OCI-LY1 (cell line): ENCODE measurements around the gene RMC1.

Experiments
- H2AFZ ChIP-seq: fragments of 200-600 bp; sonication (generic), shearing (Covaris generic); 2 replicates; pipeline ENCODE4 v1.6.0; 2014; ENCODE audit warnings: antibody characterized with exemption, mild to moderate bottlenecking, low read length
- H3F3A ChIP-seq: fragments of 200-600 bp; sonication (generic), shearing (Covaris generic); 2 replicates; pipeline ENCODE4 v1.6.0; 2014; ENCODE audit warnings: mild to moderate bottlenecking, antibody characterized with exemption, low read length, moderate library complexity; ENCODE audit not compliant: insufficient read depth
- H3K27ac ChIP-seq: fragments of 200-600 bp; sonication (generic); 2 replicates; pipeline ENCODE4 v1.5.1; 2014; ENCODE audit warnings: low read length, mixed run types, mild to moderate bottlenecking, low read depth; ENCODE audit not compliant: poor library complexity, severe bottlenecking
- H3K27me3 ChIP-seq: fragments of 200-600 bp; sonication (generic); 2 replicates; pipeline ENCODE4 v1.6.0; 2014; ENCODE audit warnings: antibody characterized with exemption, mild to moderate bottlenecking, low read length, moderate library complexity; ENCODE audit not compliant: insufficient read depth
- H3K36me3 ChIP-seq: fragments of 200-600 bp; sonication (generic); 2 replicates; pipeline ENCODE4 v1.6.1; 2014; ENCODE audit warnings: mild to moderate bottlenecking, antibody characterized with exemption, low read length, moderate library complexity, mixed read lengths; ENCODE audit not compliant: insufficient read depth
- H3K4me1 ChIP-seq: fragments of 200-600 bp; sonication (generic); 2 replicates; pipeline ENCODE4 v1.5.1; 2014; ENCODE audit warnings: mild to moderate bottlenecking, low read length, moderate library complexity; ENCODE audit not compliant: insufficient read depth, severe bottlenecking
- H3K4me2 ChIP-seq: fragments of 200-600 bp; sonication (generic), shearing (Covaris generic); 2 replicates; pipeline ENCODE4 v1.6.1; 2014; ENCODE audit warnings: low read length
- H3K4me3 ChIP-seq: fragments of 200-600 bp; sonication (generic); 2 replicates; pipeline ENCODE4 v1.5.1; 2014; ENCODE audit warnings: low read length, low read depth, mild to moderate bottlenecking, mixed read lengths; ENCODE audit not compliant: poor library complexity, severe bottlenecking
- H3K79me2 ChIP-seq: fragments of 200-600 bp; shearing (Covaris generic); 2 replicates; pipeline ENCODE4 v1.6.1; 2016; ENCODE audit warnings: mixed run types, low read length, mixed read lengths; ENCODE audit not compliant: insufficient read depth
- H3K9ac ChIP-seq: fragments of 200-600 bp; sonication (generic), shearing (Covaris generic); 2 replicates; pipeline ENCODE4 v1.6.1; 2014; ENCODE audit warnings: mild to moderate bottlenecking, low read length, mixed read lengths
- H3K9me2 ChIP-seq: fragments of 200-600 bp; sonication (generic), shearing (Covaris generic); 2 replicates; pipeline ENCODE4 v1.6.1; 2014; ENCODE audit warnings: low read depth, mild to moderate bottlenecking, low read length, mixed read lengths
- H3K9me3 ChIP-seq: fragments of 200-600 bp; shearing (Covaris generic); 2 replicates; pipeline ENCODE4 v1.6.1; 2014; ENCODE audit warnings: low read length, mixed read lengths
- H4K20me1 ChIP-seq: fragments of 200-600 bp; sonication (generic), shearing (Covaris generic); 2 replicates; pipeline ENCODE4 v1.6.0; 2016; ENCODE audit warnings: mild to moderate bottlenecking, low read length; ENCODE audit not compliant: insufficient read depth
- EZH2 ChIP-seq: fragments of 200-600 bp; sonication (generic), shearing (Covaris generic); IDR thresholded peaks from 2 replicates; pipeline ENCODE4 v1.8.0; 2017; ENCODE audit warnings: borderline replicate concordance, mixed run types, mild to moderate bottlenecking, antibody characterized with exemption, low read length, moderate library complexity, mixed read lengths
- TF ChIP-seq, protein P1 (sequence below): fragments of 200-600 bp; sonication (generic), shearing (Covaris generic); IDR thresholded peaks from 2 replicates; pipeline ENCODE4 v1.5.1; 2017; ENCODE audit warnings: mild to moderate bottlenecking, antibody characterized with exemption, low read length, moderate library complexity, mixed read lengths

The RMC1 gene

DNA sequence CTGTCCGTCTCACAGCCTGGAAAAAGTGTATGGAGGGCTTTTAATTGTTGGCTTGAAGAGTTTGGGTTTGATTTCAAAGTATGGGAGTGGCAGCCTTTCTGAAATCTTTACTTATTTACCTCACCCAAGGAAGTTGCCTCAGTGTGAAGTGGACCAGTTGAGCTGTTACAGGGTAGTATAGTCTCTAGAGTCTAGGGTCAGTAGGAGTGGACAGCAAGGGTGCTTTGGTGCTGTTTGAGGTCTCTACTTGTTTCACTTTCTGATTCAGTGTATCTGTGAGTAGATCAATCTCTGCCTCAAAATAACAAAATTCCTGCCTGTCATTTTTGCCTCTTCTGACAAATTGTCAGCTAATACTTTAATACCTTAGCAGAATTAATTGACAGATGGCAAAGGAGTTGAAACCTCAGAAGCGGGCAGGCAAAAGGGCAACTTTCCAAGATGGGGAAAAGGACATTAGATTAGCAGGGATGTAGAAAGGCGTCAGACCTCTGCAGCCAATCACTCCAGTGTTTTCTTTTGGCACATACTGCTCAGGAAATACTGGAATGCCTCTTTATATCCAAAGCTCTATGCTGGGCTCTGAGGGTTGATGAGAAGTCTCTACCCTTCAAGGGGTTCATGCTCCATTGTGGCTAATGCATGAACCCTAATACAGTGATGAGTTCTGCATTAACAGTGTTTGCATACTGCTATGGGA lies 44.3 kb upstream of the RMC1 start:
- no peak overlapping the region for H3K4me2 ChIP-seq
- no peaks in the 10 kb centered on the region for H3F3A ChIP-seq
- no peaks in the 10 kb centered on the region for H3K27me3 ChIP-seq
- H3K9ac ChIP-seq = no peak overlapping the region
- no peak overlapping the region for H3K27ac ChIP-seq
- no peaks in the 10 kb centered on the region for H3K9me2 ChIP-seq
- TF ChIP-seq, protein P1, sequence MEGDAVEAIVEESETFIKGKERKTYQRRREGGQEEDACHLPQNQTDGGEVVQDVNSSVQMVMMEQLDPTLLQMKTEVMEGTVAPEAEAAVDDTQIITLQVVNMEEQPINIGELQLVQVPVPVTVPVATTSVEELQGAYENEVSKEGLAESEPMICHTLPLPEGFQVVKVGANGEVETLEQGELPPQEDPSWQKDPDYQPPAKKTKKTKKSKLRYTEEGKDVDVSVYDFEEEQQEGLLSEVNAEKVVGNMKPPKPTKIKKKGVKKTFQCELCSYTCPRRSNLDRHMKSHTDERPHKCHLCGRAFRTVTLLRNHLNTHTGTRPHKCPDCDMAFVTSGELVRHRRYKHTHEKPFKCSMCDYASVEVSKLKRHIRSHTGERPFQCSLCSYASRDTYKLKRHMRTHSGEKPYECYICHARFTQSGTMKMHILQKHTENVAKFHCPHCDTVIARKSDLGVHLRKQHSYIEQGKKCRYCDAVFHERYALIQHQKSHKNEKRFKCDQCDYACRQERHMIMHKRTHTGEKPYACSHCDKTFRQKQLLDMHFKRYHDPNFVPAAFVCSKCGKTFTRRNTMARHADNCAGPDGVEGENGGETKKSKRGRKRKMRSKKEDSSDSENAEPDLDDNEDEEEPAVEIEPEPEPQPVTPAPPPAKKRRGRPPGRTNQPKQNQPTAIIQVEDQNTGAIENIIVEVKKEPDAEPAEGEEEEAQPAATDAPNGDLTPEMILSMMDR = no peak
- TF ChIP-seq EZH2 = no peak
- H3K79me2 ChIP-seq = peaks cover 74% of the 10 kb centered on the region
- H4K20me1 ChIP-seq = peaks cover 2% of the 10 kb centered on the region; the same call in 1 of the 2 replicates
- peaks cover 35% of the 10 kb centered on the region for H3K36me3 ChIP-seq
- H3K4me1 ChIP-seq = peaks cover 28% of the 10 kb centered on the region
- H2AFZ ChIP-seq = no peak overlapping the region
- no peaks in the 10 kb centered on the region for H3K9me3 ChIP-seq
- no peak overlapping the region for H3K4me3 ChIP-seq

DNA sequence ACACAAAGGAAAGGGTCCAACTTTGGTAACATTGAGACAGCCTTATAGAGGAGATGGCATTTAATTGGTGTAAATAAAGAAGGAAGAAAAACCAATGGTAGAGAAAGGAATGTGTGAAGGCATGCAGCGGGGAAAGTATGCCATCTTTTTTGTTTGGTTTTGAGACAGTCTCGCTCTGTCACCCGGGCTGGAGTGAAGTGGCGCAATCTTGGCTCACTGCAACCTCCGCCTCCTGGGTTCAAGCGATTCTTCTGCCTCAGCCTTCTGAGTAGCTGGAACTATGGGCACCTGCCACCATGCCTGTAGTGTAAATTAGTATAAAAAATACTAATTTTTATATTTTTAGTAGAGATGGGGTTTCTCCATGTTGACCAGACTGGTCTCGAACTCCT lies 43.8 kb upstream of the RMC1 start:
- Histone ChIP-seq H3K36me3 (peaks cover 40% of the 10 kb centered on the region), H3K27me3 (no peaks in the 10 kb centered on the region), H3K9ac (no peak overlapping the region), H3K9me2 (no peaks in the 10 kb centered on the region), H3F3A (no peaks in the 10 kb centered on the region), H3K27ac (no peak overlapping the region), H3K4me3 (no peak overlapping the region), H4K20me1 (peaks cover 2% of the 10 kb centered on the region; the same call in 1 of the 2 replicates), H3K79me2 (peaks cover 69% of the 10 kb centered on the region), H3K9me3 (no peaks in the 10 kb centered on the region), H3K4me1 (peaks cover 22% of the 10 kb centered on the region), H3K4me2 (no peak overlapping the region), H2AFZ (no peak overlapping the region)
- no peak for TF ChIP-seq EZH2
- TF ChIP-seq, protein P1 = no peak

DNA sequence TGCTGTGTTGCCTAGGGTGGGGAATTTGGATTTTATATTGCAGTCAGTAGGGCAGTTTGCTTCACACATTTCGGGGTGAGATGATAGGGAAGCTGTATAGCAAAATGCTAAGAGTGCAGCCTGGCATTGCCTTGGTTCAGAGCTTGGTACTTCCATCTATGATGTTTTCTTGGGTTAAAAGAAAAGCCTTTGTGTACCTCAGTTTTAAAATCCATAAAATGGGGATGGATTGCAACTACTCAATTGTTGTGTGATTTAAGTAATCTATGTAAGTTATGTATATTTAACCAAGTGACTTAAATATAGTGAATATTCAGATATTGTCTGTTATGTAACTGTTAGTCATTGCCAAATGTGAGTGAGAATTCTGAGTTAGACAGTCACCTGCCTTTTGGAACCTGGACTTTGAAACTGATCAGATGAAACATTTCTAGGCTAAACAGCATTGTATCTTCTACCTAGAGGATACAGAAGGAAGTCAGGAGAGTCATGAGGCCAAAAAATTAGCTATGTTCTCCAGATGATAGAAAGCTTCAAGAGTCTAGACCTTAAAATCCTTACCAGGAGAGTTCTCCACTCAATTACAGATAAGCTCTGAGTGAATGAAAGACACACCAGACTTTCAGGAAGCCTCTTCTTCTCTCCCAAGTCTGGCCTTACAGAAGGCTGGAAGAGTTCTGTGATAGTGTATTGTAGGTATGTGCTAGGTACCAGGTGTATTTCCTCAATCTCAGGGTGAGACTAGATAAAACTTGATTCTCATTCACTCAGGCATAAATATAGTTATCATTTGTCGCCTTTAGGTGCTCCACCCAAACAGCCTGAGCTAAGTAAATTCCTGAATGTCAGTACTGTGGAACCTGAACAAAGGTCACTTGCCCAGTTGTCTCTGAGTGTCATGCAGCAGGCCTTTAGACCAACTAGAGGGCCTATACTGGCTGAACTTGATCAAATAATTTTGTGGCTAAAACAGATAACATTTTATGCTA lies 42.7 kb upstream of the RMC1 start:
- Histone ChIP-seq H3F3A (no peaks in the 10 kb centered on the region), H3K27me3 (no peaks in the 10 kb centered on the region), H3K4me2 (no peak overlapping the region), H3K9me3 (no peaks in the 10 kb centered on the region), H3K9me2 (no peaks in the 10 kb centered on the region), H4K20me1 (peaks cover 2% of the 10 kb centered on the region; the same call in 1 of the 2 replicates), H3K4me1 (peaks cover 18% of the 10 kb centered on the region), H3K79me2 (peaks cover 62% of the 10 kb centered on the region), H2AFZ (no peak overlapping the region), H3K36me3 (peaks cover 50% of the 10 kb centered on the region), H3K27ac (no peak overlapping the region), H3K9ac (no peak overlapping the region), H3K4me3 (no peak overlapping the region)
- TF ChIP-seq, protein P1 = no peak
- TF ChIP-seq EZH2 = no peak
